Putamen (tissue), 1 donor: Measurements from ENCODE around the gene APRT.
"Not testable (repeated sequence)": the region's sequence is repeated elsewhere in the genome, so short reads cannot be mapped to it uniquely, and the experiment has no call there.

Source experiments
- DNase-seq: peaks from one replicate; pipeline ENCODE4 v3.0.0-alpha.2; 2016; ENCODE audit warnings: low spot score

Gene APRT

DNA sequence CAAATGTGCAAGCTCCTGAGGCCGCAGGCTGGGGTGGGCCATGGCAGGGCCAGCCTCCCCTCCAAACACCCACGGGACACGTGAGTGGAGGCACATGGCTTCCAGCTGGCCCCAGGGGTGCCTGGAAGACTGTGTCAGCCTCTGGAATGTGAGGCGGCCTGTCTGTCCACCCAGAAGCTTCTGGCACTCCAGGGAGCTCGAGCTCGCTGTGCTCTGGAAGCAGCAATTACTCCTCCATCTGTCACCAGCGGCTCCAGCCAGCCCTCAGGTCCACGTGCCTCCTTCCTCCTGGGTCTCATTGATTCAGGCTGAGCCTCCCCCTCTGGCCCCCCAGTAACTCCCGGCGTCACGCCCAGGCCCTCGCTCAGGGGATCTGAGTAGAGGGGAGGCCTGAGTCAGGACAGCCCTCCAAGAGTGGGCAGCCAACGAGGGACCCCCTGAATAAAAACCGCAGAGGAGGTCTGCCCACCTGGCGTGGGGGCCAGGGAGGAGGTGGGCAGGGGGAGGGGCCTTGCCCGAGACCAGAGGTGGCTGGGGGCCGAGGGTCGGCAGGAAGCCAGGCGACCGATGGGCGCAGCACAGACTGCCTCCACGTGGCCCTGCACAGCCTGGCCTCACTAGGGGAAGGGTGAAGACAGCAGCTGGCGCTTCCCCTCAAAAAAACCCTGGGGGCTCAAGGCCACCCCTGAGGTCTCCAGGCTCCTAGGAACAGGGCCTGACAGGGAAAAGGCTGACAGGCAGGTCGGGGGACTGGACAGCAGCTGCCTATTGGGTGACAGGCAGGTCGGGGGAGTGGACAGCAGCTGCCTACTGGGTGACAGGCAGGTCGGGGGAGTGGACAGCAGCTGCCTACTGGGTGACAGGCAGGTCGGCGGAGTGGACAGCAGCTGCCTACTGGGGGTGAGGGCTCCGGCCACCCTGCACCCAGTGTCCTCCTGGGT is 38.6 kb downstream of the APRT start:
- no peak for DNase-seq

DNA sequence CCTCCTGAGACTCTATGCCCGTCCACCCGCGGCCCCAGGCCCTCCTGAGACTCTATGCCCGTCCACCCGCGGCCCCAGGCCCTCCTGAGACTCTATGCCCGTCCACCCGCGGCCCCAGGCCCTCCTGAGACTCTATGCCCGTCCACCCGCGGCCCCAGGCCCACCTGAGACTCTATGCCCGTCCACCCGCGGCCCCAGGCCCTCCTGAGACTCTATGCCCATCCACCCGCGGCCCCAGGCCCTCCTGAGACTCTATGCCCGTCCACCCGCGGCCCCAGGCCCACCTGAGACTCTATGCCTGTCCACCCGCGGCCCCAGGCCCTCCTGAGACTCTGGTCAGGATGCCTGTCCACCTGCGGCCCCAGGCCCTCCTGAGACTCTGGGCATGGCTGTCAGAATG is 39.9 kb downstream of the APRT start:
- DNase-seq: not testable (repeated sequence)

DNA sequence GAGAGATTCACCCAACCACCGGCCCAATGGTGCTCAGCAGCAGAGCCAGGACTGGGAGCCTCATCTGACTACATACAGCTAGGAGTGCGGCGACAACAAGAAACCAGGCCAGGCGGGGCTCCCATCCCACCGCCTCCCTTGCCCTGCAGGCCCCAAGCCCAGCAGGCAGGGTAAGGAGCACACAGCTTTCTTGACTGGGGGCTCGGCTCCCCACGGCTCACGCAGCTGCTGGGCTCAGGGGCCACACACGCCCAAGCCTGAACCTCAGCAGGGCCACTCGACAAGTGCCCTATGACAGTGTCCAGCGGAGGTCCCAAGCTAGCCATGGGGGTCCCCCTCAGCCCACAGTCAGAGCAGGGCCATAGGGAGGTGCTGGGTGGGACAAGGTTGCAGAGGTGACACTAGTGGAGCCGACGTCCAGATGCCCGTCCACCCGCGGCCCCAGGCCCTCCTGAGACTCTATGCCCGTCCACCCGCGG is 40.4 kb downstream of the APRT start:
- no peak for DNase-seq

DNA sequence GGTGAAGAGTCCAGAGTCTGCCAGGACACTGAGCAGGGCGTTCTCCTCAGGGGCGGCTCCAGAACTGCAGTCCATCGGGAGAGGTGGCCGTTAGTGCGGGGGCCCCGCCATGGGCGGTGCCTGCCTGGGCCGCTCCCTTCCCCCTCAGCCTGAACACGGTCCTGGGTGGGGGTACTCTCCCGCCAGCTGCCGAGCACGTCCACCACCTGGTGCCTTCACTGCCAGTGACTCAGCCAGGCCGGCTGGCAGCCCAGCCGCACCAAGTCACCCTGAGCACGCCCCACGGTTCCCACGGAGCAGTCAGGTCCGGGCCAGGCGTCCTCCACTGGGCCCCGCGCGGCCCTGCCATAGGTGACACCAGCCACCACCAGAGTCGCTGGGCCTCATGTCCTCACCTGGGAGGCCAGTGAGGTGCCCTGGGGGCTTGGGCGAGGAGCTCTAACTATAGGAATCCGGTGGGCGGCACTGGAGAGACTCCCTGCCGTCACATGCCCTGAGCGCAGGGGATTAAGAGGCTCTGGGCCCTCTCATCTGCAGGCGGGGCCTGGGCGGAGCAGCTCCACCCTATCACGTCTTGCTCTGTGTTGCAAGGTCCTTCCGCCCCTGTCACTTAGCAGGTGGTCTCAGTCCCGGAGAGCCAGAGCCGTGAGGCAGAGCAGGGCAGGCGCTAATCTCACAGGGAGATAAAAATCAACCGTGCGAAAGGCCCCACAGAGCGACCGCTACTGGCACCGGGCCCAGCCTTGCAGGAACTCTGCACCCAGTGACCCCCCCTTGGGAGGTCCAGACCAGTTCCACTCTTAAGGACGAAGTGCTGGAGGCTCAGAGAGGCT is 41.1 kb downstream of the APRT start:
- DNase-seq: no peak

DNA sequence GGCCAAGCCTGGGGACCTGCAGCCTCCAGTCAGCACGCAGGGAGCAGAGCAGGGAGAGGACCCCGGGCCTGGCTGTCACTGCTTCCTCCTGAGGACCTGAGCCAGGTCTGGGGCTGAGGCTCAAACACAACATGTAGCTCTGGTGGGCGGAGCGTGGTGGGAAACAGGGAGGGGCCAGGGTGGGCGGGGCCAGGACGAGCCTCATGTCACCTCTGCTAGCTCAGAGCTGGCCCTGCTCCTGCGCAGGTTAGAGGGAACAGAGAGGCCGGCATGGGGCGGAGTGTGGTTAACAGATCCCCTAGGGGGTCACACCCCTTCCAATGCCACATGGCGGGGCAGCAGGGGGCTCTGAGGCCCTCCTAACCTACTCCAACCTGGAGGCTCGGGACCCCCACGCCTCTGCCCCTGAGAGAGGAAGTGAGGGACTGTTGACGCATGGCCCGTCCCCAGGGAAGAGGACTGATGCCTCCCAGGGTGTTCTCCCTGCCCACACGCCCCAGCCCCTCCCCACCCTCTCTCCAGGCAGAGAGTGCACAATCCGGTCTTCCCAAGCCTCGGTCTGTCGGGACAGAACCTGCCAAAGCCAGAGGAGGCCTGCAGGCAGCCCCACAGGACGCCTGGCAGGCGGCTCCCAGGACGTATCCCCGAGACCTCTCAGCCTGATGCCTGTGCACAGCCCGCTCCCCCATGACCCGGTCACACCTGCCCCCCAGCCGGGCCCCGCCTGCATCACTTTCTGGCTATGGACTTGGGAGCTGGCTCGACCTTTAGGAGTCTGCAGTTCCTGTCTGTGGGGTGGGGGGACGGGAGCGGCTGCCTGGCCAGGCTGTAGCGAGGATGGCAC is 41.9 kb downstream of the APRT start:
- DNase-seq: no peak

DNA sequence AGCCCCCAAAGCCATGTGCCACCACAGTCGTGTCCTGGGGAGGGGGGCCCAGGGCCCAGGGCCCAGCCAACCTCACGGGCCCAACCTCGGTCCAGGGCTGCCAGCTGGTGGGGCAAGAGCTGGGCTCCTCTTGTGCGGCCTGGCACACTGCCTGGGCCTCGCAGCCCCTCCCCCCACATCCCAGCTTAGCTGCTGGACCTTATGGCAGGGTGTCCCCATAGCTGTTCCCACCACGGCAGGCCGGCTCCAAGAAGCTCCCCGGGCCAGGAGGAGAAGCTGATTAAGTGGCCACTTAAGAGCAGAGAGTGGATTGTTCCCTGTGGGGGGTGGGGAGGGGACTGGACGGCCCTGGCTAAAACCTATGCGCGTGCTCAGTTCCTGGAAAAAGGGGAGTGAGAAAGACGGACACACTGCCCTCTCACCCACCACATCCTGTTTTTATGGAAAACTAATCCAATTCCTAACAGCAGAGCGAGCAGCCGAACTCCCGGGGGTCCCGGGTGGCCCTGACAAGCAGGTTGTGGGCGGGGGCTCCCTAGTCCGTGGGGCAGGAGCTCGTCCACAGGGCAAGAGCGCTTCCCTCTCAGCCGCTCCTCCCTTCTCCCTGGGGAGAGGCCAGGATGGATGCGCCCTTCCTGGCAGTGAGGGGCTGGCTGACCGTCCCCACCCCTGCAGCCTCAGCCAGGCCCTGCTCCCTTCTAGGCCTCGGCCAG is 43.5 kb downstream of the APRT start:
- DNase-seq: no peak

DNA sequence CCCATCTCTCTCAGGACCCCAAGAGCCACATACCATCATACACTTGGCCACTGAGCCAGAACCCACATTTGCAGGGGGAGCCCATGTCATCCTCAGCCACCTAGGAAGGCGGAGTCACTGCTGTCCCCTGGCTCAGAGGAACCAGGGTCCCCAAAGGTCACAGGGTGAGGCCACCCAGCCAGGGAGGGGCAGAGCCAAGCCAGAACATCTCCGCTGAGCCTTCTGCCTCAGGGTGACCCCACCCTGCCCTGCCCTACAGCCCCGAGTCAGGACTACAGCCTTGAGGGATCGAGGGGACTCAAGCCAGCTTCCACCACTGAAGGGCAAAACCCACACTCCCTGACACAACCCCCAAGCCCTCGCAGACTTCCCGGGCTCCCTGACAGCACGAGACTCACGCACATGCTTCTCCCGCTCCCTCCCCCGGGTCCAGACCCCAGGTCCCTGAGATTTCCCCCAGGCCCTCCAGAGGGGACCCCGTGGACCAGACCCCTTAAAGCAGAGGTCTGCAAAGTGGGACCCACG is 44.1 kb downstream of the APRT start:
- no peak for DNase-seq

DNA sequence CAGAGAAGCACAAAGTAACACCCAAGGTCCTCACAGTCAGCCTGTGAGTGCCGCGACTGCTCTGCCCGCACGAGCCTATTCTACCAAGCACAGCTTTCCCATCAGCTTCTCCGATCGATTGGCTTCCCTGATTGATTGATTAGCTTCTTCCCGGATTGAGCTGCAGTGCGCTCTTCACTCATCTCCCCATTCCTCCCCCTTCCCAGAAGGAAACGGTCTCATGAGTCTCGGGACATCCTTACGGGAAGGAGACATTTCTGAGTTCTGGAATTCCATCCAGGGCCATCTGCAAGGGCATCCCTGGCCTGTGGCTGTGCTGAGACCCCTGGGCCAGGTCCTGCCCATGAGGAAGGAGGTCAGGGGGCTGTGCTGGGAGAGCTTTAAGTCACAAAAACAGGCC is 44.8 kb downstream of the APRT start:
- DNase-seq: no peak

DNA sequence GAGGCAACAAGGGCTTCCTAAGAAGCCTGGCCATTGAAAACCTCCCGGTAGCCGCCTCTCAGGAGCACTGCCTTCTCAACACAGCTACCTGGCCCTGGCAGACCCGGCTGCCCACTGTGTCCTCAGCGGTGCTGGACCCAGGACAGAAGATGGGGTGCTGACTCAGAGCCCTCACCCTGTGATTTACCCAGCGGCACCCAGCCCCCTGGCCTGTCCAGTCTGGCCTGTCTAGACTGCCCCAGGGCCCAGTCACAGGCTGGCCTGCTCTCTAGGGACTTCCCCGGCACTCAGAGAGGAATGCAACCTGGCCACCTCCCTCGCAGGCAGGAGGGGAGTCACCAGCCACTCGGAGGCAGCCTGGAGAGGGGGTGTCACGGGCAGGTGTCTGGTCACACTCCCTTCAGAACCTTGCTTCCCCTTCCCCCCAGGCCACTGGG is 46.8 kb downstream of the APRT start:
- DNase-seq: no peak

DNA sequence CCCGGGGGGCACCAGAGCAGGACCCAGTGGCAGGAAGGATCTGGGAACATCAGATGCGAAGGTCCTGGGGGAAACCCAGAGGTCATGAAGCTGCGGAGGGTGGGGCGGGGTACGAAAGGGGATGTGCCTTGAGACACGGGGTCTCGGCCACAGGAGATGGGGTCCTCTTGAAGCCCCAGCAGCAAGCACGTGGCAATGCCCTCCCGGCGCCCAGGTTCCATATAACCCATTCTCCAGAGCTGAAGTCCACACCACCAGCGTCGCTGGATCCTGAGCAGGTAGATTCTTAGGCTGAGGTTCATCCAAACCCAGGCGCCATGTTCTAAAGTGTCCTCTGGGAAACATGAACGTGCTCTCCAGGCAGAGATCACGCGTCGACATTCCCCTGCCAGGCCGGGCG is 47.6 kb downstream of the APRT start:
- no peak for DNase-seq

DNA sequence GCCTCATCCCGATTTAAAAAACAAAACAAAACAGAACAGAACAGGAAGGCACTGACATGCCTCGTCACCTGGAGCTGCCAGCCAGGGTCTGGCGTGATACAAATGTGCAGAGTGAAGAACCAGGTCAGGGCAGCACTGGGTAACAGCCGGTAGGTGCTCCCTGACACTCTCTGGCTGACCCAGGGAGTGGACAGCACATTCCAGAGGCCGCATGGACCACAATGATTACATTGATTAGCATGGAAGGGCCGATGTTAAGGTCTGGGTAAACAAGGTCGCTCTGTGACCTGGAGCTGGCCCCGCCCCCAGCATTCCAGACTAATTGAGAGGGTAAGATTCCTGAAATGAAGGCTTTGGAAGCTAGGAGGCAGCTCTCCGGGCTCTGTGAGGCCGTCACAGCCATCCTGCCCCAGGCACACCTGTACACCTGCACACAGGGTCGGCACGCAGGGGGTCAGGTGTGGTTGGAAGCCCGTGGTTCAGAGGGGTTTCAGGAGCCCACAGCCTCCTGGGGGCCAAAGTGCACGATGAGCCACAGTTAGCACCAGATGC is 48.1 kb downstream of the APRT start:
- no peak for DNase-seq

DNA sequence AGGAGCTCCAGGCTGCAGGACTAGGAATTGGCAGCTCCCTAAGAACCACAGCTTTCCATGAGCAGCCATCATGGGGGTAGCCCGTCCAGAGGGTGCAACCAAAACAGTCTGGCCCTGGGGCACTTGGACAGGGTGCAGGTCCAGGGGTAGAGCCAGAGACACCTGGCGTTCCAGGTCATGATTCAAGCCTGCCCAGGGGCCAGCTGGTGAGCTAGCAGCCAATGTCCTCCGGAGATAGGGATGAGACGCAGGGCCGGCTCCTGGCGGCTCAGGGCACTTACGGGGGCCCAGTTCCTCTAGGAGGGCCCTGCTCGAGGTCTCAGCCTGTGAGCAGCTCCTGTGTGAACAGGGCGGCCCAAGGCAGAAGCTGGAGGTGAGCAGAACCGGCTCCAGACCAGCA is 48.8 kb downstream of the APRT start:
- DNase-seq: no peak

DNA sequence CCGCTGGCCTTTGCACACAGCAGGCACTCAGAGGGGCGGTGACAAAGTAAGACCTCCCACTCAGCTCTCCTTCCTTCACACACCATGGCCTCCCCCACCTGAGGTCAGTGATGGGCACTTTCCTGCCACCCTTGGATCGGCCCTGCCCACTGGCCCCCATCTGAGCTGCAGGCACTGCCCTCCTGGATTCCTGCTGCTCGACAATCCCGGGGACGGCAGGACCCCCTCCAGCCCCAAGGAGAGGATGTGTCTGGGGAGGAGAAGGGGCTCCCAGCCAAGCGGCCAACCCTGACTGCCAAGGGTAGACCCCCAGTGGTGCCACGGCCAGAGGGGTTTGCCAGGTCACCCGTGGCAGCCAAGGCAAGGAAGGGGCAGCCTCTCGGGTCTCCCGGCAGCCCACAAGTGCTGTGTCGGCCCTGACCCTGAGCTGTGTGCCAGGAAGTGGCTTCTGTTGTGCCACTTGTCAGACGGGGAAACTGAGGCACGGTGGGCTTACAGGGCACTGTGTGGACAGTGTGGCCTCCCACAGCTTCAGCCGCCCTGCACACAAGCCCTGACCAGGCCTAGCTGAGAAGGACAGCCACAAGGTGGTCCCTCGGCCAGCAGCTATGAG is 49.4 kb downstream of the APRT start:
- no peak for DNase-seq

DNA sequence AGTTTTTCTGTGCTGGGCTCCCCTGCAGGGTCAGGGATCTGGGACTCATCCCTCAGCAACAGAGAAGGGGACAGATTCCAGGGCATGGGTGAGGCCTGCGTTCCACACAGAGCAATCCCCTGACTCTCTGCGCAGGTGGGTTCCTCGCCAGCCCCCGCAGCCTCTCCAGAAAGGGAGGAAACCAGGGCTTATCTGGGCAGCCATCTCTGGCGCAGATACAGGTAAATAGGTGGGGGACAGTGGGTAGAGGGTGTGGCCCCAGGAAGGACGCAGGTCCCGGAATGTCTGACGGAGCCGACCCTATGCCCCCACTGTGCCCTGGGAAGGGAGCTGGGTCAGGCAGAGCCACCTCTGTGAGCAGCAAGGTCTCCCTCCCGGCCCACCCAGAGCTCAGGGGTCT is 49.9 kb downstream of the APRT start:
- no peak for DNase-seq

DNA sequence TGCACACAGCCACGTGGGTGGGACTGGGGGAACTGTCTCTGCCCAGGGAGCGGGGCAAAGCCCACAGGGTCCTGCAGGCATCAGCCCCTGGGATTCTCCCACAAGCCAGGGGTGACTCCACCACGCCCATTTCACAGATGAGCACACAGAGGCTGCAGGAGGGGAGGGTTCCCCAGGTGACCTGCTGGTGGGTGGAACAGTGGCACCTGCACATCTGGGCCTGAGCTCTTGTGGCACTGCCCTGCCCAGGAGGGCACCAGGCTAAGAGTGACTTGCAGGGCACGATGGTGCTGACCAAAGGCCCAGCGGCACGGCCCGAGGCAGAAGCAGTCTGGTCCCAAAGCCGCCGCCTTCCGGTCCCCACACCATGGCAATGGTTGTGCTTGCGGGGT is 50.6 kb downstream of the APRT start:
- no peak for DNase-seq

DNA sequence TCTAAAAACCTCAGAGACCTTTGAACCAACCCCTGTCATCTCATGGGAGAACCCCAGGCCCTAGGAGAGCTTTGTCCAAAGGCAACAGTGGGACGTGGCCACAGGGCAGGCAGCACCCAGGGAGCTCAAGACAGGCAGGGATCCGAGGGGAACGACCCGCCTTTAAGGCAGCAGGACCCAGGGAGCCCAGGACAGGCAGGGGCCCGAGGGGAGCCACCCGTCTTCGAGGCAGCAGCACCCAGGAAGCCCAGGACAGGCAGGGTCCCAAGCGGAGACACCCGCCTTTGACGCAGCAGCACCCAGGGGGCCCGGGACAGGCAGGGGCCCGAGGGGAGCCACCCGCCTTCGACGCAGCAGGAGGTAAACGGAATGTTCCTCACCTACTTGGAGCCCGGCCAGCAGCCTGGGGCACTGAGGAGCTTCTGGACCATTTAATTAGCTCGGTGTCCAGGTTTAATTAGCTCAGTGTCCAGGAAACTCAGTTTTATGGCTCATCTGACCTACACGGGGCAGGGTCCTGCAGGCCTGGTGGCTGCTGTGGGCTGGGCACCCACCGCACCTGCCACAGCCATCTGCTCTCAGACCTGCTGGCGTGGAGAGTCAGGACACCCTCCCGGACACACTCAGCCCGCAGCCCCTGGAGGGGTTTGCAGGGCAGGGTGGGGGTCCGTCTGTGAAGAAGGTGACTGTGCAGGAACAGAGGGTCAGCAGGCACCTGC is 51.1 kb downstream of the APRT start:
- DNase-seq: no peak

DNA sequence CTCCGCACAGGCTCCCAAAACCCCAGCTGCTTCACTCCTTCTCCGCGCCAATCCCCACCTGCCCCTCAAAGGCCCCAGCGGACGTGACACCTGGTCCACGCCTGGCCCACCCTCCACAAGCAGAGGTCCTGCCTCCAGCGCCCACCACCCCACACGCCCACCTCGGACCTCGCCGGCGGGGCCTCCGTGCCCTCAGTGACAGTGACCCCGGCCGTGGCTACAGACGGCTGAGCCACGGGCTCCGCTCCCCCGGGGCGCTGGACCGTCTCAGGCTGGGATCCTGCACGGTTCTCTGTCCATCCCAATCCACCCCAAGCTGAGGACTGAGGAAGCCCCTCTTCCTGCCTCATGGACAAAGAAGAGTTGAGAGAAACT is 51.8 kb downstream of the APRT start:
- DNase-seq: no peak
